ENCODE data around the gene SLC39A1. TPM values are rescaled to one million over a fixed set of nuclear protein-coding genes. Genes with fewer than 3 reads are reported as not detected.

Gene SLC39A1
- total and polyA plus RNA-seq, 11 donors, result 31.6 to 163 (median 48.4) TPM

DNA sequence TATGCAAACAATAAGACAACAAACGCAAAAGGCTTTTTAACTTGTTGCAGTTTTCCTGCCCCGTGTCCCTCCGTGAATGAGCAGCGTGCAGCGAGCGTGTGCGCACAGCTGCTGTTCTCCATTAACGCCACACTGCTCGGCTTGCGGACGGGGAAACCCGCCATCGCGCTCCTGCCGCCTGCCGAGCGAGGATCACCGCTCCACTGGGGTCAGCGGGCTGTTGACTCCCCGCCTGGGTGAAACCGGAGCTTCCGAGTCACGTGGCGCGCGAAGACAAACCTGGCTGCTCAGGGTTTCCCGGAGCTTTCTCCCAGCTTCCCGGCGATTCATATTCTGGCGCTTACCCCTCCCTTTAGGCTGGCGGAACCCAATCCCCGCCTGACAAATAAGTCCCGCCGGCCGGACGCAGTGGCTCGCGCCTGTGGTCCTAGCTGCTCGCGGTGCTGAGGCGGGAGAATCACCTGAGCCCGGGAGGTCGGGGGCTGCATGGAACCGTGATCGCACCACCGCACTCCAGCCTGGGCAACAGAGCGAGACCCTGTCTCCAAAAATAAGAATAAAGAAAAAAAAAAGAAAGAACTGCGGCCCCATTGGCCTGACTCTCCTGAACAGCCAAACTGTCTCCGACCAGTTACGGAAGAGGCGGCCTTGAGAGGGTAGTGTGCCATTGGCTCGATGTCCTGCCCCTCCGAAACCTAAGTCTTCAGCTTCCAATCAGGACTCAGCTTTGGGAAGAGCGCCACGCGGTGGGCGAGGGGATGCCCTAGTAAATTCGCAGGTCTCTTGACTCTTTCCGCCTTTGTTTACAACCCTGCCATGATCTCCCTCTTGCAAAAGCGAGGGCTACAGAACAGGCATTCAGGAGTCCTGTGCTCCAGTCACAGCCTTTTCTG, 4.0 kb upstream of the SLC39A1 start, which contains the start of gene CREB3L4:
Gene CREB3L4 (plus strand): TSS at position 796 of the 893 bp plus-strand sequence. CDS start 624 bp downstream, outside the sequence.
- intact Hi-C loops (cut with DNase I), result loop anchor here in 1 of 10 donors (1.0 to 5.0 kb wide), 3 partner anchors 10 to 290 kb away; partner anchors contain the start of genes JTB and NPR1
- peak within 1 kb of the TSS; percentile 87 to 99 (median 95) for H3K27ac ChIP-seq
- no peaks in the 10 kb centered on the region for H3K36me3 ChIP-seq
- DNase-seq (peak; percentile 92 to 96 (median 94)), ATAC-seq (peak; percentile 85 to 89 (median 88))
- no peaks in the 10 kb centered on the region for H3K27me3 ChIP-seq
- H3K4me3 ChIP-seq, result peak within 1 kb of the TSS; percentile 42 to 84 (median 64)
- H3K9me3 ChIP-seq, result no peaks in the 10 kb centered on the region
- TF ChIP-seq, protein P1, sequence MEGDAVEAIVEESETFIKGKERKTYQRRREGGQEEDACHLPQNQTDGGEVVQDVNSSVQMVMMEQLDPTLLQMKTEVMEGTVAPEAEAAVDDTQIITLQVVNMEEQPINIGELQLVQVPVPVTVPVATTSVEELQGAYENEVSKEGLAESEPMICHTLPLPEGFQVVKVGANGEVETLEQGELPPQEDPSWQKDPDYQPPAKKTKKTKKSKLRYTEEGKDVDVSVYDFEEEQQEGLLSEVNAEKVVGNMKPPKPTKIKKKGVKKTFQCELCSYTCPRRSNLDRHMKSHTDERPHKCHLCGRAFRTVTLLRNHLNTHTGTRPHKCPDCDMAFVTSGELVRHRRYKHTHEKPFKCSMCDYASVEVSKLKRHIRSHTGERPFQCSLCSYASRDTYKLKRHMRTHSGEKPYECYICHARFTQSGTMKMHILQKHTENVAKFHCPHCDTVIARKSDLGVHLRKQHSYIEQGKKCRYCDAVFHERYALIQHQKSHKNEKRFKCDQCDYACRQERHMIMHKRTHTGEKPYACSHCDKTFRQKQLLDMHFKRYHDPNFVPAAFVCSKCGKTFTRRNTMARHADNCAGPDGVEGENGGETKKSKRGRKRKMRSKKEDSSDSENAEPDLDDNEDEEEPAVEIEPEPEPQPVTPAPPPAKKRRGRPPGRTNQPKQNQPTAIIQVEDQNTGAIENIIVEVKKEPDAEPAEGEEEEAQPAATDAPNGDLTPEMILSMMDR (IDR thresholded peaks at IDR 0.05), result peak; percentile 18 to 65 (median 44)
- TF ChIP-seq POLR2A (IDR thresholded peaks at IDR 0.05), result peak in 1 of 2 donors; percentile 86
- peaks cover 0 to 59% (median 34%) of the 10 kb centered on the region in 12 donors for H3K4me1 ChIP-seq
- 0 to 1% (median 0%) methylated on average over 45 to 60 of the region's 60 CpGs for WGBS, 4 donors

DNA sequence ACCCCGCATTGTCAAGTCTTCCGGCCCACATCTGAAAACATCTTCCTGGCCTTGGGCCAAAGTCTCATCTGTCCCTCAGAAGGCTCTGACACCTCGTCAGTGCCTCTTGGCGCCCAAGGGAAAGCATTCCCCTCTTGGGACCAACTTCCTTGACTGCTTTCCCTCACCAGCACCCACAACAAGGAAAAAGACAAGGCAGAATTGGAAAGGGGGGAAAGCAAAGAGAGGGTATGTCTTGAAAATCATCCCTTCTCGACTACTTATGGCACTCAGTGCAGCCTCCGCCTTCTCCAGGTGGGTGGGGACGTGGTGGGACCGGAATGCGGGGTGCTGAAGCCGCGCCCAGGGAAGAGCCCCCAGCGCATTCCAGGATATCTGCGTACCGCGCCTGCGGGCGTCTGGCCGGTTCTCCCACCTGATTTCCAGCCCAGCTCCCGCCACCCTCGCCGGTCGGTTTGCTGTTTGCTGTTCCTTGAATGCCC, 554 bp upstream of the SLC39A1 start:
- no peak for TF ChIP-seq POLR2A (IDR thresholded peaks at IDR 0.05)
- TF ChIP-seq, protein P1 (IDR thresholded peaks at IDR 0.05), result no peak
- H3K9me3 ChIP-seq, result no peaks in the 10 kb centered on the region
- H3K36me3 ChIP-seq, result peaks cover 0 to 24% (median 13%) of the 10 kb centered on the region in 9 donors
- peak overlapping the region; percentile 58 to 91 (median 74) for H3K4me3 ChIP-seq
- peak in 1 of 5 donors; percentile 57 for DNase-seq
- H3K27ac ChIP-seq, result peak overlapping the region; percentile 87 to 99 (median 95)
- ATAC-seq, result no peak
- WGBS, 4 donors, result 1 to 2% (median 1%) methylated on average over 21 to 22 of the region's 22 CpGs
- H3K4me1 ChIP-seq, result peaks cover 6 to 81% (median 55%) of the 10 kb centered on the region in 12 donors
- intact Hi-C loops (cut with DNase I), result no loop called here
- H3K27me3 ChIP-seq, result no peaks in the 10 kb centered on the region

DNA sequence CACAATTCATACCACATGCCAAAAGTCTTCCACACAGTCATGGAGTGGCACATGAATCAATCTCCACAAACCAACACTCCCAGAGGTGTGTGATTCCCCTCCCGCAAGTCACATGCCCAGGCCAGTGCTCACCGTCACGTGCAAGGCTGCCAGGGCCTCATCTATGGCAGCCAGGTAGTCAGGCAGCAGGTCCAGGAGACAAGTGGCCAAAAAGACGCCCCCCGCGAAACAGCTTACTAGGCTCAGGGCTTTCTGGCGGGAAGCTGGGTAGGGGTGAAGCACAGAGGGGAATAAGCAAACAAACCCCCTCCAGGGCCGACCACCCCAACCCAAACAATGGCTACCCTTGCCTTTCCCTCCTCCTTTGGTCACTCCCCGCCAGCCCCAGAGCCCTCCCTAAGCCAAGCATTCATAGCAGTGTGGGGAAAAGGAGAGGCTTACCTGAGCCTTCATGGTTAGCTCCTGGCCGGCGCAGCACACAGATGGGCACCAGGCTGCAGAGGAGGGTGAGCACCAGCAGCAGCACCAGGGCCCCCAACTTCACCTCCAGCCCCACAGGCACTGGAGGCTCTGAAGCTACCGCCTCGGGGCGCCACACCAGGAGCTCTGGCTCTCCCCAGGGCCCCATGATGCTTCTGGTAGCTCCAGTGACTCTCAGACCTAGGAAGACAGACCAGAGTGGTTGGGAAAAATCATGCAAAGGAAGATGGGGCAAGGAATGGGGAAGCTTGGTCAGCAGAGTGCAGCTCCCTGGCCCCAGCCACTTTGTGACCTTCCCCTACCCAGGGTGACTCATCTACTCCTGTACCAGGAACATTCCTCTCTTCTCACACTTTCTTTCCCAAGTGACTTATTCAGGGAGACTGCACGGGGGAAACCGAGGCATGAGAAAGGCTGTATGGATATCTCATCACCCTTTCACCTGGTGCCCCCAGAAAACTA, 978 bp downstream of the SLC39A1 start:
- ATAC-seq, result peak in 2 of 4 donors; percentile 4 to 6
- no peaks in the 10 kb centered on the region for H3K9me3 ChIP-seq
- peak overlapping the region; percentile 87 to 99 (median 95) for H3K27ac ChIP-seq
- 32 to 47% (median 36%) methylated on average over 15 to 16 of the region's 16 CpGs for WGBS, 4 donors
- peak overlapping the region; percentile 58 to 91 (median 74) for H3K4me3 ChIP-seq
- no peak for TF ChIP-seq POLR2A (IDR thresholded peaks at IDR 0.05)
- TF ChIP-seq, protein P1 (IDR thresholded peaks at IDR 0.05), result no peak
- intact Hi-C loops (cut with DNase I), result no loop called here
- H3K36me3 ChIP-seq, result peaks cover 0 to 24% (median 13%) of the 10 kb centered on the region in 9 donors
- H3K27me3 ChIP-seq, result no peaks in the 10 kb centered on the region
- peaks cover 6 to 81% (median 53%) of the 10 kb centered on the region in 12 donors for H3K4me1 ChIP-seq
- DNase-seq, result peak in 1 of 5 donors; percentile 57
